Measurements from ENCODE around the gene NEURL2. TPM values are rescaled to one million over a fixed set of nuclear protein-coding genes. Genes with fewer than 3 reads are reported as not detected.

NEURL2 gene
- polyA plus RNA-seq, 1 donor (not counting 4 experiments of a cell fraction or from before 2014, with no cell fraction given): 0.49 TPM

DNA sequence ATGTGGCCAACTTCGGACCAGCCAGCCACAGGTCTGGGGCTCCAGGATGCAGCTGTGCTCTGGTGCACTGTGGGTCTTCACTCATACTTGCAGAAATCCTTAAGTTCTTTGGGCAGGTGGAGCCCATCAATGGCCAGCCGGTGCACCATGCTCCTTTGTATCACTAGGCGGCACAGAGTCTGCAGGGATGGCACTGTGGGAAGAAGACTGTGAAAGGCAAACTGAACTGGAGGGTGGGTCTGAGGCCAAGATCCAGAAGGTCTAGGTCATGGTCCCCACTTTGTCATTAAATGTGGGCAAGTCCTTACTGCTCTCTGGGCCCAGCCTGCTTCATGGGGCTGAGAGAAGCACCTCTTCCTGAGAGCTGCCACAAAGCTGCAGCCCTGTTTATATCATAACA lies 2.3 kb downstream of the NEURL2 start:
- no peaks in the 10 kb centered on the region for H3K27me3 ChIP-seq (ENCODE audit: control insufficient read depth, extremely low read depth, insufficient read depth, low read length)
- no peak overlapping the region for H3K4me2 ChIP-seq (ENCODE audit: control insufficient read depth, extremely low read depth, insufficient read depth, low read depth, low read length)
- peaks cover 4 to 5% of the 10 kb centered on the region in 2 experiments for H3K36me3 ChIP-seq (ENCODE audit: control insufficient read depth in 2 of 2, extremely low read depth in 1 of 2, insufficient read depth in 2 of 2, low read length in 2 of 2)
- no peak overlapping the region for H3K9ac ChIP-seq (ENCODE audit: control insufficient read depth, extremely low read depth, insufficient read depth, low read length)
- DNase-seq (ENCODE audit: low read depth, low spot score) (no peak), FAIRE-seq (no peak)
- peaks cover 23% of the 10 kb centered on the region for H3K4me1 ChIP-seq (ENCODE audit: control insufficient read depth, extremely low read depth, insufficient read depth, low read length)
- H3K79me2 ChIP-seq (ENCODE audit: control insufficient read depth, insufficient read depth, low read length): peaks cover 4% of the 10 kb centered on the region
- H3K9me3 ChIP-seq (ENCODE audit: control insufficient read depth, low read depth, low read length): no peaks in the 10 kb centered on the region
- no peaks in the 10 kb centered on the region for H3K9me1 ChIP-seq (ENCODE audit: control insufficient read depth, extremely low read depth, insufficient read depth, low read length)
- dilution Hi-C loops (cut with MboI; ENCODE audit: extremely low pct_ligation_motif_present, low sequenced_read_pairs): no loop called here
- H4K20me1 ChIP-seq (ENCODE audit: control insufficient read depth, extremely low read depth, insufficient read depth, low read length): no peaks in the 10 kb centered on the region
- no peak overlapping the region for H3K27ac ChIP-seq (ENCODE audit: control insufficient read depth, insufficient read depth, low read length)
- no peak for TF ChIP-seq EZH2 (IDR thresholded peaks at IDR 0.05; ENCODE audit: low read length)
- TF ChIP-seq, protein P1, sequence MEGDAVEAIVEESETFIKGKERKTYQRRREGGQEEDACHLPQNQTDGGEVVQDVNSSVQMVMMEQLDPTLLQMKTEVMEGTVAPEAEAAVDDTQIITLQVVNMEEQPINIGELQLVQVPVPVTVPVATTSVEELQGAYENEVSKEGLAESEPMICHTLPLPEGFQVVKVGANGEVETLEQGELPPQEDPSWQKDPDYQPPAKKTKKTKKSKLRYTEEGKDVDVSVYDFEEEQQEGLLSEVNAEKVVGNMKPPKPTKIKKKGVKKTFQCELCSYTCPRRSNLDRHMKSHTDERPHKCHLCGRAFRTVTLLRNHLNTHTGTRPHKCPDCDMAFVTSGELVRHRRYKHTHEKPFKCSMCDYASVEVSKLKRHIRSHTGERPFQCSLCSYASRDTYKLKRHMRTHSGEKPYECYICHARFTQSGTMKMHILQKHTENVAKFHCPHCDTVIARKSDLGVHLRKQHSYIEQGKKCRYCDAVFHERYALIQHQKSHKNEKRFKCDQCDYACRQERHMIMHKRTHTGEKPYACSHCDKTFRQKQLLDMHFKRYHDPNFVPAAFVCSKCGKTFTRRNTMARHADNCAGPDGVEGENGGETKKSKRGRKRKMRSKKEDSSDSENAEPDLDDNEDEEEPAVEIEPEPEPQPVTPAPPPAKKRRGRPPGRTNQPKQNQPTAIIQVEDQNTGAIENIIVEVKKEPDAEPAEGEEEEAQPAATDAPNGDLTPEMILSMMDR (optimal IDR thresholded peaks at IDR 0.05 in 1 of 3, IDR thresholded peaks at IDR 0.05 in 1 of 3, conservative IDR thresholded peaks at IDR 0.05 in 1 of 3; ENCODE audit: extremely low read depth in 1 of 3, insufficient read depth in 2 of 3, low read length in 3 of 3): no peak
- H3K4me3 ChIP-seq (ENCODE audit: control insufficient read depth in 2 of 3, extremely low read depth in 1 of 3, insufficient read depth in 2 of 3, low read depth in 1 of 3, low read length in 3 of 3): no peak overlapping the region
- no peak overlapping the region for H2AFZ ChIP-seq (ENCODE audit: control insufficient read depth, low read length)

DNA sequence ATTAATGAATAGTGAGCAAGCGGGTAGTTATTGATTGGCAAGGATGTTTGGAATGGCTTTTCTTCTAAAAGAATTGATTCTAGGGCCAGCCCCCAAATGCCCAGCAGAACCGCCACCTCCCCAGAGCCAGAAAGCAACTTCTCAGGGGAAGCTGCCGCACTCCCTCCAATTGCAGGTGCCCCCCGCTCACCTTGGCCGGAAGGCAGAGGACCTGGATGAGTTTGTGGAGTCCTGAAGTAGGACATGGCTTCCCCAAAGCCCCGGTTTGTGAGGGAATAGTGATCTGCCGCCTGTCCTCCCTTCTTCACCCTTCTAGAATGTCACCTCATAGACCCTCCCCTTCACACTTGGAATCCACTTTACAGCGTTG lies 3.7 kb downstream of the NEURL2 start, which contains the start of gene SPATA25:
SPATA25 (minus strand) TSS at position 277 of the 370 bp plus-strand sequence; CDS start at position 245, 32 bp downstream.
- Histone ChIP-seq H3K4me3 (ENCODE audit: control insufficient read depth in 2 of 3, extremely low read depth in 1 of 3, insufficient read depth in 2 of 3, low read depth in 1 of 3, low read length in 3 of 3) (no peak within 1 kb of the TSS), H3K27me3 (ENCODE audit: control insufficient read depth, extremely low read depth, insufficient read depth, low read length) (no peaks in the 10 kb centered on the region), H3K9me3 (ENCODE audit: control insufficient read depth, low read depth, low read length) (no peaks in the 10 kb centered on the region), H2AFZ (ENCODE audit: control insufficient read depth, low read length) (no peak within 1 kb of the TSS), H4K20me1 (ENCODE audit: control insufficient read depth, extremely low read depth, insufficient read depth, low read length) (no peaks in the 10 kb centered on the region), H3K79me2 (ENCODE audit: control insufficient read depth, insufficient read depth, low read length) (peaks cover 10% of the 10 kb centered on the region), H3K9me1 (ENCODE audit: control insufficient read depth, extremely low read depth, insufficient read depth, low read length) (no peaks in the 10 kb centered on the region), H3K27ac (ENCODE audit: control insufficient read depth, insufficient read depth, low read length) (no peak within 1 kb of the TSS), H3K36me3 (ENCODE audit: control insufficient read depth in 2 of 2, extremely low read depth in 1 of 2, insufficient read depth in 2 of 2, low read length in 2 of 2) (peaks cover 11 to 13% of the 10 kb centered on the region in 2 experiments), H3K4me1 (ENCODE audit: control insufficient read depth, extremely low read depth, insufficient read depth, low read length) (peaks cover 23% of the 10 kb centered on the region), H3K9ac (ENCODE audit: control insufficient read depth, extremely low read depth, insufficient read depth, low read length) (no peak within 1 kb of the TSS), H3K4me2 (ENCODE audit: control insufficient read depth, extremely low read depth, insufficient read depth, low read depth, low read length) (no peak within 1 kb of the TSS)
- FAIRE-seq (no peak), DNase-seq (ENCODE audit: low read depth, low spot score) (no peak)
- dilution Hi-C loops (cut with MboI; ENCODE audit: extremely low pct_ligation_motif_present, low sequenced_read_pairs): no loop called here
- TF ChIP-seq, protein P1 (optimal IDR thresholded peaks at IDR 0.05 in 1 of 3, IDR thresholded peaks at IDR 0.05 in 1 of 3, conservative IDR thresholded peaks at IDR 0.05 in 1 of 3; ENCODE audit: extremely low read depth in 1 of 3, insufficient read depth in 2 of 3, low read length in 3 of 3): no peak
- no peak for TF ChIP-seq EZH2 (IDR thresholded peaks at IDR 0.05; ENCODE audit: low read length)
